HCT116 (cell line): ENCODE data around the gene FLRT1. TPM values are rescaled to one million over a fixed set of nuclear protein-coding genes. Genes with fewer than 3 reads are reported as not detected.

Experiments used
- ATAC-seq: fragments of 200-7000 bp; cut with Tn5 transposase; 2 replicates; pipeline ENCODE4 v1.9.1; 2020; ENCODE audit warnings: mild to moderate bottlenecking, moderate library complexity
- BruUV-seq: library from RNA; stranded (reverse); fragments of 400-500 nt; replicated peaks from 2 replicates; lab custom pipeline; 2021; lab: Mats Ljungman, UMichigan
- CTCF ChIA-PET: fragments of 300-600 bp; sonication (Branson Sonifier 250); formaldehyde crosslinking; loops from one replicate; lab custom pipeline; 2021; ENCODE audit warnings: antibody characterized with exemption; lab: Charles Lee
- POLR2A ChIA-PET: fragments of 300-600, 350-600 bp; sonication (Branson Sonifier 250); formaldehyde crosslinking; loops from one replicate; lab custom pipeline; 2021; ENCODE audit warnings: antibody characterized with exemption; lab: Charles Lee
- RAD21 ChIA-PET, 2 experiments: fragments of 300-600 bp; sonication (Branson Sonifier 250); formaldehyde crosslinking; loops; one replicate each; lab custom pipeline; 2023; ENCODE audit warnings: low total read pairs in 2 of 2; ENCODE audit not compliant: uncharacterized antibody in 2 of 2, unreplicated experiment in 2 of 2, low non-redundant PET in 1 of 2; lab: Charles Lee
- DNase-seq: peaks from one replicate; pipeline ENCODE4 v3.0.0-alpha.2; 2010; ENCODE audit warnings: low read depth, low spot score
- H2AFZ ChIP-seq: fragments of 200-600 bp; shearing (Covaris generic), sonication (generic); 2 replicates; pipeline ENCODE4 v1.6.1; 2017; ENCODE audit warnings: low read depth, mixed run types, mixed read lengths, antibody characterized with exemption, low read length; ENCODE audit not compliant: poor library complexity, severe bottlenecking
- H3K27ac ChIP-seq: 2 replicates; pipeline ENCODE4 v1.5.1; 2012; ENCODE audit warnings: low read depth, low read length
- H3K27me3 ChIP-seq: fragments of 200-600 bp; sonication (generic); 2 replicates; pipeline ENCODE4 v1.6.1; 2016; ENCODE audit warnings: mixed run types, low read length, mixed read lengths; ENCODE audit not compliant: insufficient read depth
- H3K36me3 ChIP-seq, 2 experiments: fragments of 200-500 bp in 1 of 2; fragments of 200-600 bp in 1 of 2; sonication (Bioruptor generic) in 1 of 2; sonication (generic) in 1 of 2; 2 replicates each; pipeline versions ENCODE4 v1.5.1 to v1.6.1; 2014 to 2016; ENCODE audit warnings: low read length in 2 of 2, inconsistent platforms in 1 of 2, mixed read lengths in 1 of 2, mixed run types in 1 of 2; ENCODE audit not compliant: insufficient read depth in 2 of 2, control insufficient read depth in 1 of 2
- H3K4me1 ChIP-seq, 2 experiments: fragments of 200-600 bp in 1 of 2; sonication (generic) in 1 of 2; 2 replicates each; pipeline versions ENCODE4 v1.5.1 to v1.6.1; 2012 to 2017; ENCODE audit warnings: low read length in 2 of 2, inconsistent platforms in 1 of 2, mild to moderate bottlenecking in 1 of 2, mixed read lengths in 1 of 2, mixed run types in 1 of 2, moderate library complexity in 1 of 2; ENCODE audit not compliant: insufficient read depth in 2 of 2, control insufficient read depth in 1 of 2
- H3K4me2 ChIP-seq: fragments of 200-600 bp; sonication (generic); 2 replicates; pipeline ENCODE4 v1.6.1; 2017; ENCODE audit warnings: mixed run types, low read length, mixed read lengths
- H3K4me3 ChIP-seq, 2 experiments: fragments of 200-600 bp in 1 of 2; sonication (generic) in 1 of 2; replicated peaks in 1 of 2; 2 replicates each; pipeline ENCODE4 v1.5.1; 2011 to 2016; ENCODE audit warnings: low read length in 2 of 2, control low read depth in 1 of 2, low read depth in 1 of 2, mild to moderate bottlenecking in 1 of 2, mixed read lengths in 1 of 2, mixed run types in 1 of 2
- H3K79me2 ChIP-seq: fragments of 200-600 bp; sonication (generic); 2 replicates; pipeline ENCODE4 v1.6.1; 2017; ENCODE audit warnings: mild to moderate bottlenecking, mixed run types, low read length, moderate library complexity, mixed read lengths; ENCODE audit not compliant: insufficient read depth
- H3K9ac ChIP-seq: fragments of 200-600 bp; sonication (generic); 2 replicates; pipeline ENCODE4 v1.6.1; 2016; ENCODE audit warnings: low read length, mixed read lengths
- H3K9me2 ChIP-seq: fragments of 200-600 bp; sonication (generic), shearing (Covaris generic); 2 replicates; pipeline ENCODE4 v1.6.1; 2017; ENCODE audit warnings: mixed run types, mild to moderate bottlenecking, moderate library complexity; ENCODE audit not compliant: insufficient read depth
- H3K9me3 ChIP-seq, 2 experiments: fragments of 200-500 bp in 1 of 2; fragments of 200-600 bp in 1 of 2; sonication (Bioruptor generic) in 1 of 2; sonication (generic) in 1 of 2; 2 replicates each; pipeline ENCODE4 v1.6.1; 2014 to 2017; ENCODE audit warnings: low read length in 2 of 2, mixed read lengths in 2 of 2, inconsistent platforms in 1 of 2, low read depth in 1 of 2, mild to moderate bottlenecking in 1 of 2, mixed run types in 1 of 2, moderate library complexity in 1 of 2; ENCODE audit not compliant: control insufficient read depth in 1 of 2, insufficient read depth in 1 of 2
- H4K20me1 ChIP-seq: fragments of 200-600 bp; sonication (generic), shearing (Covaris generic); 2 replicates; pipeline ENCODE4 v1.6.1; 2017; ENCODE audit warnings: mixed run types, mild to moderate bottlenecking, moderate library complexity; ENCODE audit not compliant: insufficient read depth
- CBX3 ChIP-seq: IDR thresholded peaks from 2 replicates; pipeline ENCODE4 v1.6.1; 2012; ENCODE audit warnings: low read depth
- CEBPB ChIP-seq: IDR thresholded peaks from 2 replicates; pipeline ENCODE4 v1.6.1; 2012; ENCODE audit warnings: low read depth
- CTCF ChIP-seq, 3 experiments: fragments of 200-600 bp in 1 of 3; sonication (generic) in 1 of 3; IDR thresholded peaks in 2 of 3; conservative IDR thresholded peaks in 1 of 3; 2 replicates each; pipeline ENCODE4 v1.5.1; 2012 to 2017; ENCODE audit warnings: low read depth in 2 of 3, low read length in 2 of 3, antibody characterized with exemption in 1 of 3, borderline replicate concordance in 1 of 3, control low read depth in 1 of 3, mild to moderate bottlenecking in 1 of 3, mixed read lengths in 1 of 3, mixed run types in 1 of 3, moderate library complexity in 1 of 3; ENCODE audit not compliant: insufficient read depth in 1 of 3
- EGR1 ChIP-seq: IDR thresholded peaks from 2 replicates; pipeline ENCODE4 v1.6.1; 2012; ENCODE audit warnings: low read depth
- ELF1 ChIP-seq: IDR thresholded peaks from 2 replicates; pipeline ENCODE4 v1.6.1; 2012; ENCODE audit warnings: low read depth, borderline replicate concordance
- EZH2 ChIP-seq: fragments of 200-600 bp; sonication (generic); IDR thresholded peaks from 2 replicates; pipeline ENCODE4 v1.6.1; 2017; ENCODE audit warnings: antibody characterized with exemption, mixed run types
- EZH2phosphoT487 ChIP-seq: fragments of 200-600 bp; IDR thresholded peaks from 2 replicates; pipeline ENCODE4 v1.6.1; 2018; ENCODE audit warnings: antibody characterized with exemption, borderline replicate concordance
- FOSL1 ChIP-seq: IDR thresholded peaks from 2 replicates; pipeline ENCODE4 v1.6.1; 2012; ENCODE audit warnings: low read depth
- JUND ChIP-seq: IDR thresholded peaks from 2 replicates; pipeline ENCODE4 v1.6.1; 2012
- MAX ChIP-seq: IDR thresholded peaks from 2 replicates; pipeline ENCODE4 v1.6.1; 2012
- POLR2A ChIP-seq: IDR thresholded peaks from 2 replicates; pipeline ENCODE4 v1.7.0; 2011; ENCODE audit warnings: borderline replicate concordance; ENCODE audit not compliant: insufficient read depth, insufficient read length; ENCODE audit errors: extremely low read depth
- POLR2AphosphoS5 ChIP-seq: IDR thresholded peaks from 2 replicates; pipeline ENCODE4 v1.6.1; 2011; ENCODE audit warnings: mild to moderate bottlenecking, low read depth, low read length, moderate library complexity
- RAD21 ChIP-seq: IDR thresholded peaks from 2 replicates; pipeline ENCODE4 v1.6.1; 2012; ENCODE audit warnings: low read depth, mild to moderate bottlenecking
- REST ChIP-seq: IDR thresholded peaks from 2 replicates; pipeline ENCODE4 v1.6.1; 2012; ENCODE audit warnings: low read depth
- SIN3A ChIP-seq: IDR thresholded peaks from 2 replicates; pipeline ENCODE4 v1.6.1; 2012; ENCODE audit warnings: low read depth
- SP1 ChIP-seq: IDR thresholded peaks from 2 replicates; pipeline ENCODE4 v1.6.1; 2012; ENCODE audit warnings: low read depth
- SRF ChIP-seq: IDR thresholded peaks from 2 replicates; pipeline ENCODE4 v1.6.1; 2012; ENCODE audit warnings: low read depth
- TCF7L2 ChIP-seq: IDR thresholded peaks from 2 replicates; pipeline ENCODE4 v1.7.0; 2011; ENCODE audit warnings: borderline replicate concordance, inconsistent platforms; ENCODE audit not compliant: insufficient read depth, insufficient read length; ENCODE audit errors: extremely low read depth
- YY1 ChIP-seq: IDR thresholded peaks from 2 replicates; pipeline ENCODE4 v1.6.1; 2011; ENCODE audit warnings: low read length, low read depth, moderate library complexity, mild to moderate bottlenecking; ENCODE audit not compliant: insufficient replicate concordance; ENCODE audit errors: extremely low read depth
- ZNF274 ChIP-seq: fragments of 200-500 bp; sonication (Bioruptor generic); IDR thresholded peaks from 2 replicates; pipeline ENCODE4 v1.6.1; 2014; ENCODE audit warnings: mild to moderate bottlenecking, low read depth, low read length, inconsistent platforms
- intact Hi-C: fragments of 100-400 bp; cut with micrococcal nuclease; formaldehyde crosslinking; loops from 2 replicates; pipeline ENCODE4 v1.10.0; 2022
- total RNA-seq: library from RNA; stranded (reverse); gene quantifications from one replicate; pipeline ENCODE4 v1.2.1, GENCODE V29; 2021; ENCODE audit not compliant: unreplicated experiment

FLRT1 gene
- total RNA-seq, 1 experiment from 2014 or later: 0.15 TPM

DNA sequence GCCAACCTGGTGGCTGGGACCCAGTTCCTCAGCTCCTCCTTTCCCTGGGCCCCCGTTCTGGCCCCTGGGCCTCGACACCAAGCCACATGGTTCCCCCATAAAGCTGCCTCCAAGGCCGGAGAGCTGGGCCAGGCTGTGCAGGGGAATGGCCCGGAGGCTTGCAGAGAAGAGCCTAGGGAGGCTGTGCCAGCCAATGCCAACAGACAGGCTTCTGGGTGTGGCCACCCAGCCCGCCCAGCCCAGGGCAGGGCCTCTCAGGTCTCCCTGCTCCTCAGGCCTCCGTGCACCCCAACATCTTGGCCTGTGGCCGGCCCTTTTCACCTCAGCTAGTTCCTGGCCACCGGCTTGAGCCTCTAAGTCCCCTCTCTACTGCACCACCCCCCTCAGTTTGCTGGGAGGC, 17.4 kb upstream of the FLRT1 start:
- BruUV-seq: no TSS peak
- intact Hi-C loops: no loop called here
- ChIA-PET CTCF (no interaction called here), POLR2A (no interaction called here), RAD21 (no interaction called here)
- Histone ChIP-seq H4K20me1 (no peaks in the 10 kb centered on the region), H3K9me2 (no peaks in the 10 kb centered on the region), H3K27ac (no peak overlapping the region), H2AFZ (no peak overlapping the region), H3K36me3 (no peaks in the 10 kb centered on the region), H3K27me3 (no peaks in the 10 kb centered on the region), H3K9ac (no peak overlapping the region), H3K79me2 (no peaks in the 10 kb centered on the region), H3K4me3 (no peak overlapping the region), H3K4me2 (no peak overlapping the region), H3K4me1 (no peaks in the 10 kb centered on the region), H3K9me3 (no peaks in the 10 kb centered on the region)
- TF ChIP-seq CBX3 (no peak), FOSL1 (no peak), CTCF (IDR thresholded peaks at IDR 0.05 in 2 of 3, conservative IDR thresholded peaks at IDR 0.05 in 1 of 3; ENCODE audit: borderline replicate concordance in 1 of 3, insufficient read depth in 1 of 3, low read depth in 2 of 3, low read length in 2 of 3) (no peak), EZH2phosphoT487 (no peak), SP1 (no peak), POLR2AphosphoS5 (no peak), ELF1 (no peak), SRF (no peak), REST (no peak), TCF7L2 (no peak), EZH2 (no peak), MAX (no peak), RAD21 (no peak), POLR2A (no peak), ZNF274 (no peak), JUND (no peak), EGR1 (no peak), SIN3A (no peak), YY1 (no peak), CEBPB (no peak)
- DNase-seq (no peak), ATAC-seq (no peak)
